GM10248 (cell line): Measurements from ENCODE around the gene CFAP299.

Experiments
- CTCF ChIA-PET: fragments of 300-600 bp; sonication (Branson Sonifier 250); formaldehyde crosslinking; extraction: SDS; loops from one replicate; lab custom pipeline; 2021; ENCODE audit warnings: antibody characterized with exemption; lab: Yijun Ruan, JAX
- POLR2A ChIA-PET: fragments of 350-650 bp; sonication (Branson Sonifier 250); formaldehyde crosslinking; extraction: SDS; loops from one replicate; lab custom pipeline; 2020; ENCODE audit warnings: antibody characterized with exemption; lab: Yijun Ruan, JAX
- DNase-seq: peaks from one replicate; pipeline ENCODE4 v3.0.0; 2012; ENCODE audit errors: extremely low spot score
- TF ChIP-seq, protein P1 (sequence below): IDR thresholded peaks from 2 replicates; pipeline ENCODE4 v1.5.1; 2012; ENCODE audit warnings: mild to moderate bottlenecking, low read depth; ENCODE audit errors: extremely low read depth, missing control alignments, control extremely low read depth

Gene CFAP299

DNA sequence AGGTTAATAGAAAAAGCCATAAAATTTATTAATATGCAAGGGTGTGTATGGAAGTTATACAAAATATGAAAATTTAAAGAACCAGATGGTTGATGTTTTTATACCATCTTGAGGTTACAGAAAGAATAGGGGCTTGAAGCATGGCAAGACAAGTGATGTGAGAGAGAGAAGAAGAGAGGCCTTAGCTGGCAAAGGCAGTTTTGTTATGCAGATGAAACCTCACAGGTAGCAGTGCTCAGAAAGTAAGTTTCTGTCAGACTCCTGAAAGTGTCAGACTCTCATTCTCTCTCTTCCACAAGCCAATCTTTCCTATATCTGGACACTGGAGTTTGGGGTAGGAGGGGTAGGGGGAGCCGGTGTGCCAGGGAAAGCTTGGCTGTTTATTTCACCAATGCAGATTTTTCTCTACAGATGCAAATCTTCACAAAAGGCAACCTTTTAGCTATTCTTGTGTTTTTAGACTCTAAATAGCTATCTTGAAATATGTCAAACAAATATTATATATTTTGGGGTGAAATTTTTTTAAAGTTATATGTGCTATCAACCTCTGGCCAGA lies 124.5 kb downstream of the CFAP299 start:
- no peak for DNase-seq
- ChIA-PET CTCF (interaction anchor here (1.1 kb wide), 1 partner anchor 18 kb away, joined by 3 read pairs; no protein-coding TSS in a partner anchor), POLR2A (no interaction called here)
- TF ChIP-seq, protein P1, sequence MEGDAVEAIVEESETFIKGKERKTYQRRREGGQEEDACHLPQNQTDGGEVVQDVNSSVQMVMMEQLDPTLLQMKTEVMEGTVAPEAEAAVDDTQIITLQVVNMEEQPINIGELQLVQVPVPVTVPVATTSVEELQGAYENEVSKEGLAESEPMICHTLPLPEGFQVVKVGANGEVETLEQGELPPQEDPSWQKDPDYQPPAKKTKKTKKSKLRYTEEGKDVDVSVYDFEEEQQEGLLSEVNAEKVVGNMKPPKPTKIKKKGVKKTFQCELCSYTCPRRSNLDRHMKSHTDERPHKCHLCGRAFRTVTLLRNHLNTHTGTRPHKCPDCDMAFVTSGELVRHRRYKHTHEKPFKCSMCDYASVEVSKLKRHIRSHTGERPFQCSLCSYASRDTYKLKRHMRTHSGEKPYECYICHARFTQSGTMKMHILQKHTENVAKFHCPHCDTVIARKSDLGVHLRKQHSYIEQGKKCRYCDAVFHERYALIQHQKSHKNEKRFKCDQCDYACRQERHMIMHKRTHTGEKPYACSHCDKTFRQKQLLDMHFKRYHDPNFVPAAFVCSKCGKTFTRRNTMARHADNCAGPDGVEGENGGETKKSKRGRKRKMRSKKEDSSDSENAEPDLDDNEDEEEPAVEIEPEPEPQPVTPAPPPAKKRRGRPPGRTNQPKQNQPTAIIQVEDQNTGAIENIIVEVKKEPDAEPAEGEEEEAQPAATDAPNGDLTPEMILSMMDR = no peak

DNA sequence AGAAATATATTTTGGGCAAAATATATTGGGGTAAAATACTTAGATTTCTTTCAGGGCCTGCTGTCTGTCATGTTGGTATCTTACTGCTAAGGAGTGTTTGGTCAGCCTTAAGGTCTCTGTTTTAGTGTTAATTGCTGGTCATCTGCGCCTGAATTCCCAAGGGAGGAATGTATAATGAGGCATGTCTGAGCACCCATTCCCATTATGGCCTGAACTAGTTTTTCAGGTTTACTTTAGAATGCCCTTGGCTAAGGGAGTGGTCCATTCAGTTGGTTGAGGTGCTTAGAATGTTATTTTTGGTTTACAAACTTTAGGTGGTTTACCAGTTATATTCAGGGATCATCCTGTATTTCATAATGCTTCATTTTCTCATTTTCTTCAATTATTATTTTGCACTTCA lies 125.9 kb downstream of the CFAP299 start:
- POLR2A ChIA-PET = no interaction called here

DNA sequence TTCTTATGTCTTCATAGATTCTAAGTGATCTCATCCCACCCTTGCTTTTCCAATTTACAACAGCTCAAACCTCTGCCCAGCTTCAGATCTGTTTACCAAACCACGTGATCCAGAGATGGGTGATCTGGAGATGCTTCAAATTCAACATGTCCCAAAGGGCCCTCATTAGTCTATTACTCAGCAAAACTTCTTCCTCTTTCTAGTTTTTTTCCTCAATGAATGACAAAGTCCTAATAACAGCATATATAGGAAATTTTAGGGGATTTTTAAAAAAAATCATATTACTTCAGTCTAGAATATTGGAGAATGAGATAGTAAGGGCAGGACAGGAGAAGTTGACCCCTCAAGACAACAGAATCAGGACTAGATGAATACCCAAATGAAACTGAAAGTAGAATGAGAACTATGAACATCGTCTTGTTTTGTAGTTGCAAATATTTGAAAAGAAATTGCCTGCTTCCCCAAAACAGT lies 127.1 kb downstream of the CFAP299 start:
- ChIA-PET POLR2A (no interaction called here), CTCF (interaction anchor here (1.4 kb wide), 1 partner anchor 11 kb away, joined by 4 read pairs; no protein-coding TSS in a partner anchor)
- TF ChIP-seq, protein P1 = no peak
- no peak for DNase-seq

More for the DNA sequence above, 125.9 kb downstream of the CFAP299 start:
- DNase-seq = no peak
- TF ChIP-seq, protein P1 = no peak
- CTCF ChIA-PET = interaction anchor here (1.4 kb wide), 1 partner anchor 10 kb away, joined by 4 read pairs; no protein-coding TSS in a partner anchor

GRCh38 chr4:80463509-80463908 lies 128.0 kb downstream of the CFAP299 start:
- POLR2A ChIA-PET = no interaction called here
- no peak for DNase-seq
- CTCF ChIA-PET = no interaction called here
- TF ChIP-seq, protein P1 = no peak

DNA sequence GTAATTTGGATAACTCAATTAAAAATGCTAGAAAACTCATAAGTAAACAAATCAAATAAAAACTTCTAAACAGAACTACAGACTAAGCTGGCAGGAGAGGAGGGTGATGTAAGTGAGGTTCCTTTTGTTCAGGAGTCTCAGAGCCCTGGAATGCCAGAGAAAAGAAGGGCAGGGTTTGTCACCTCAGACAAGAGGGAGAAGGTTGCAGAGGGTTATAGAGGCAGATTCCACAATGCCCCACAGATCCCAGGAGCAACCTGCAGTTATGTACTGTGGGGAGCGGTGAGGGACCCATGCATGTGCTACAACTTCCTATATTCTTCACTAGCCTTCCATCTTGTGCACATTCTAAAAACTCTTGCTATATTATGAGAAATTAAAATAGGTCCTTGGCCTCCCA lies 129.7 kb downstream of the CFAP299 start:
- DNase-seq = no peak
- ChIA-PET POLR2A (no interaction called here), CTCF (no interaction called here)
- TF ChIP-seq, protein P1 = no peak

- CTCF ChIA-PET = no interaction called here
- POLR2A ChIA-PET = no interaction called here
- no peak for DNase-seq
- TF ChIP-seq, protein P1 = no peak
Measured at GRCh38 chr4:80465736-80466135, 130.2 kb downstream of the CFAP299 start.

DNA sequence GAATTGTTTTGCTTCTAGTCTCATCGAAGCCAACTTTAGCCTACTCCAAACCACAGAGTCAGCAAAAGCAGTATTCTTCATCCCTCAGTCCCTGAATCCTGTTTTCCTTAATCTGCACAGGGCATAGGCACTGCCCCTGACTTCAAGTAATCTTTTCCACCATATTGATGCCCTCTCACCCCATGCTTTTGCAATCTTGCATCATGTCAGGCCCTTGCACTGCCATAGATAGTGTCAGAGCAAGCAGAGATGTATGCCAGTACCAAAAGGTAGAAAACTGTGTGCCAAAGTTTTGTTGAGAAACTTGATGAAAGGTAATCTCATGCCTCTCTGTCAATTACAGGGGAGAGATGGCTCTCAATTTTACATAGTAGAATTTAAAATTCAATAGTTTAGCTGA lies 131.1 kb downstream of the CFAP299 start:
- DNase-seq = no peak
- TF ChIP-seq, protein P1 = no peak
- CTCF ChIA-PET = no interaction called here
- POLR2A ChIA-PET = no interaction called here
